Measurements from ENCODE around the gene KCNJ12.

DNA sequence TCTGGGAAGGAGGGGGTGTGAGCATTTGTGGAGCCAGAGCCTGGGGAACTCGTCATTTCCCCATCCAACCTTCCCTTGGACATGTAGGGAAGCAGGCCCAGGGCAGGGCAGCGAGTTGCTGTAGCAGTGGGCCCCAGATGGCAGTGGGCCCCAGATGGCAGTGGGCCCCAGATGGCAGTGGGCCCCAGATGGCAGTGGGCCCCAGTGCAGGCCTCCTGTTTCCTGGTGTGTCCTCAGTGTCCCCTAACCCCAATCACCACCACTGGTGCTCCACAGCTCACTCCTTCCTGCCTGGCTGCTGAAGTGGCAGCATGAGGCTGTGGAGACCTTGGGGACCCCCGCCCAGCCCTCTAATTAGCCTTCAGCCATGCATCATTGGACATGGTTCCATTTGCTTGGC is 4.5 kb downstream of the KCNJ12 start:
- TF ChIP-seq, protein P1, sequence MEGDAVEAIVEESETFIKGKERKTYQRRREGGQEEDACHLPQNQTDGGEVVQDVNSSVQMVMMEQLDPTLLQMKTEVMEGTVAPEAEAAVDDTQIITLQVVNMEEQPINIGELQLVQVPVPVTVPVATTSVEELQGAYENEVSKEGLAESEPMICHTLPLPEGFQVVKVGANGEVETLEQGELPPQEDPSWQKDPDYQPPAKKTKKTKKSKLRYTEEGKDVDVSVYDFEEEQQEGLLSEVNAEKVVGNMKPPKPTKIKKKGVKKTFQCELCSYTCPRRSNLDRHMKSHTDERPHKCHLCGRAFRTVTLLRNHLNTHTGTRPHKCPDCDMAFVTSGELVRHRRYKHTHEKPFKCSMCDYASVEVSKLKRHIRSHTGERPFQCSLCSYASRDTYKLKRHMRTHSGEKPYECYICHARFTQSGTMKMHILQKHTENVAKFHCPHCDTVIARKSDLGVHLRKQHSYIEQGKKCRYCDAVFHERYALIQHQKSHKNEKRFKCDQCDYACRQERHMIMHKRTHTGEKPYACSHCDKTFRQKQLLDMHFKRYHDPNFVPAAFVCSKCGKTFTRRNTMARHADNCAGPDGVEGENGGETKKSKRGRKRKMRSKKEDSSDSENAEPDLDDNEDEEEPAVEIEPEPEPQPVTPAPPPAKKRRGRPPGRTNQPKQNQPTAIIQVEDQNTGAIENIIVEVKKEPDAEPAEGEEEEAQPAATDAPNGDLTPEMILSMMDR (IDR thresholded peaks at IDR 0.05): no peak
- no peak for TF ChIP-seq POLR2A (IDR thresholded peaks at IDR 0.05)
